ENCODE measurements around the gene GNG11.

Gene GNG11

DNA sequence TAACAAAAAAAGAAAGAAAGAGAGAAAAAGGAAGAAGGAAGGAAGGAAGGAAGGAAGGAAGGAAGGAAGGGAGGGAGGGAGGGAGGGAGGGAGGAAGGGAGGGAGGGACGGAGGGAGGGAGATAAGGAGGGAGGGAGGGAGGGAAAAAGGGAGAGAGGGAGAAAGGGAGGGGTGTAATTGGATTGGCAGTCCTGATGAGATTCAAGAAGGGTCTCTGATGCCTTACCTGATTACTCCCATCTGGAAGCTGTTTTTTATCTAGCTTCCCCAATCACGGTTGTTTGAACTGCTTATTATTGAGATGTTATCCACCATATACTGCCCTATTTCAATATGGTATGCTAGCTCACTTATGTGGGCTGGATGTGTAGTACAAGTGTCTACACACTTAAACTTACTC is 27.3 kb downstream of the GNG11 start:
- DNase-seq: no peak

DNA sequence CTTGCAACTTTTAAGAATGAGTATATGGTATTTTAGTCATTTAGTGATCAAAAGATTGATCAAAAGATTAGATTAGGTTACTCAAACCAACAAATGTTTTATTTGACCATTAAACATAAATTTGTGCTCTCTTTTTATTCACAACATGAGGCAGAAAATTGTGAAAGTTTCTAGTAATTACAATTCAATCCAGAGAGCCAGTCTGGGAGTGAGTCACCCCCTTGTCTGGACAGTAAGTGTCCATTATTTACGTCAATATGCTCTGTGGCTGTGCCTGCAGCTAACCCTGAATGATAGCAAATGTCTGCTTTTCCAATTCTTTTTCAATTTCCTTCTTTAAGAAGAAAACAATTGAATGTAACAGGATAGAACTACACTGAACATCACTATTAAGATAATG is 27.9 kb downstream of the GNG11 start:
- no peak for DNase-seq

DNA sequence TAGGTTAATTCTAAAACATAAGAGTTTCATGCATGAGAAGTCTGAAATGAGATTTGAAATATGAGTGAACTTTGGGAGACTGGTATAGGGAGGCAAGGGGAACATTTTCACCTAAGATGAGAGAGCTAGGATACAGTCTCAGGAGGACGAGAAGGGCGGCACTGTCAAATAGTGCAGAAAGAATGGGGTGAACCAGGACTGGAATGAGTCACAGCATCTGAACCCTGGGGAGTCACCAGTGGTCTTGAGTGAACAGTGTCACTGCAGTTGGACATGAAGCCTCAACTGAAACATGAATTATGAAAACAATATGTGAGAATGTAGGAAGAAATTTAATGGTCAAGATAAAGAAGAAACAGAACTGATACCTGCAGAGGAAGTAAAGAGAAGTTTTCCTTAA is 33.8 kb downstream of the GNG11 start:
- no peak for DNase-seq

DNA sequence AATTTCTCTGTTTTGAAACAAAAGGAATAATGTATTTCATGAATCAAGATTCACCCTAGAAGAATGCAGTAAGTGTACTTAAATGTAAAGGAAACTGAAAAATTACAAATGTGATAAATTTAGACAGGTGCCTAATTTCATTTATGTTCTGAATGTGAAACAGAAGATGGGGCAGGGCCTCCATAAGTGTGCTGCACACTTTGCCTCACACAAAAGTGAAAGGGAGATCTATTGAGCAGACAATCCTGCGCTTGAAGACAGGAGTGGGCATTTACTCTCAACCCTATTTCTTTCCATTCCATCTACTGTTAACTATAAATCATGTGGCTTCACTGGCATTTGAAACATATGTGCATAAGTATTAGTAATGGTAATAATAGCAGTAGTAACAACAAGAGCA is 36.2 kb downstream of the GNG11 start:
- DNase-seq: no peak

DNA sequence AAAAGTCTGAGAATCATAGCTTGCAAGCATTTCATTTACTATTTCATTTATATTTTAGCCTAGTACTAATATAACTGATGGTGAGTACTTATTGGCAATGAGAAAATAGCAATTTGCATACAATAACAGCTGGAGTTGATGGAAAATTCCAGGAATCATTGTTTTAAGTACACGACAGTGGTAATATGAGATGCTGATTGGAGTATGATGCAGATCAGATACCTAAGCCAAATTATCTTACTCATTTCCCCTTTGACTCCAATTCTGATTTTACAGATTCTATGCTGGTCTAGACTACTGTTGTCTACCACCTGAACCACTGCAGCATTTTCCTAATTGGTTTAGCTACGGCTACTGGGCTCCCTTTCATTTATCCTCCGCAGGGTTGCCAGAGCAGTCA is 36.7 kb downstream of the GNG11 start:
- no peak for DNase-seq

DNA sequence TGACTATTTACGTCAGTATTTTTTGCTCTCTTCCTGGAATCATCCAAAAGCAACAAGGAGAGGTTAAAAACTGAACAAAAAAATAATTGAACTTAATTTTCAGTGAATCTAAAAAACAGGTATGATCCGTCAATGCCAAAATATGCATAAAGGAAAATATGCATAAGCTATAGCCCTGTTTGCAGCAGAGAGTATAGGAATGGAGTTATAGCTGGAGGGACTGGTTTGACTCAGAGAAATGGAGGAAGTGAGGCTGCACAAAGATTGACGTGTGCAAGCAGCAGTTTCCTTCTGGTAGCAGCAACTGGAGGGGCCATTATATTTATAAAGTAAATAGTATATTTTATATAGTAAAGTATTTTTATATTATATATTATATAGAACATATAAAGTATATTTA is 37.1 kb downstream of the GNG11 start:
- DNase-seq: no peak

DNA sequence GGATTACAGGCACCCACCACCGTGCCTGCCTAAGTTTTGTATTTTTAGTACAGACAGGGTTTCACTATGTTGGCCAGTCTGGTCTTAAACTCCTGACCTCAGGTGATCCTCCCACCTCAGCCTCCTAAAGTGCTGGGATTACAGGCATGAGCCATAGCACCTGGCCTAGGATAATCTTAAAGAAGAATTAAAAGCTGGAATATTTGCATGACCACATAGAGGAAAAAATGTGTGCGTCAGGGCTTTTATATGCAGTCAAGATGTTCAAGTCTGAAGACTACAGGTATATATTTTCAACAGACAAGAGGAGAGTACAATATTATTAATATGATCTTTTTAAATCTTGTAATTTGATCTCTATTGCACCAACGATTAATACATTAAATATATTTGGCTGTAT is 39.5 kb downstream of the GNG11 start:
- DNase-seq: no peak

DNA sequence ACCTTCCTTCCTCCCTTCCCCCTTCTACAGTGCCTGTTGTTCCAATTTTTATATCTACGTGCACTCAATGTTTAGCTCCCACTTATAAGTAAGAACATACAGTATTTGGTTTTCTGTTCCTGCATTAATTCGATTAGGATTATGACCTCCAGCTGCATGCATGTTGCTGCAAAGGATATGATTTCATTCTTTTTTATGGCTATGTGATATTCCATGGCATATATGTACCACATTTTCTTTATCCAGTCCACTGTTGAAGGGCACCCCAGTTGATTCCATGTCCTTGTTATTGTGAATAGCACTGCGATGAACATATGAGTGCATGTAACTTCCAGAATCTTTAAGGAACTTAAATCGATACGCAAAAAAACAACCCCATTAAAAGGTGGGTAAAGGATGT is 42.7 kb downstream of the GNG11 start:
- no peak for DNase-seq

DNA sequence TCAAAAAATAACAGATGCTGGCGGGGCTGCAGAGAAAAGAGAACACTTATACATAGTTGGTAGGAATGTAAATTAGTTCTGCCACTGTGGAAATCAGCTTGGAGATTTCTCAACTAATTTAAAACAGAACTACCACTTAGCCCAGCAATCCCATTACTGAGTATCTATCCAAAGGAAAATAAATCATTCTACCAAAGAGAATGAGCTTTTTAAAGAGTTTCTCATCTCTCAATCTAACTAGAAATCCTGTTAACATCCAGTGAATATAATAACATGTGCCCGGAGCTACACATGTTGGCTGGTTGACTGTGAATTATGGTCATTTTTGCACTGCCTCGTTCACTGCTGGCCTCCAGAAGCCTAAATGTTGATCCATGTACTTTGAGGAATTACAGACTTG is 43.3 kb downstream of the GNG11 start:
- DNase-seq: no peak

DNA sequence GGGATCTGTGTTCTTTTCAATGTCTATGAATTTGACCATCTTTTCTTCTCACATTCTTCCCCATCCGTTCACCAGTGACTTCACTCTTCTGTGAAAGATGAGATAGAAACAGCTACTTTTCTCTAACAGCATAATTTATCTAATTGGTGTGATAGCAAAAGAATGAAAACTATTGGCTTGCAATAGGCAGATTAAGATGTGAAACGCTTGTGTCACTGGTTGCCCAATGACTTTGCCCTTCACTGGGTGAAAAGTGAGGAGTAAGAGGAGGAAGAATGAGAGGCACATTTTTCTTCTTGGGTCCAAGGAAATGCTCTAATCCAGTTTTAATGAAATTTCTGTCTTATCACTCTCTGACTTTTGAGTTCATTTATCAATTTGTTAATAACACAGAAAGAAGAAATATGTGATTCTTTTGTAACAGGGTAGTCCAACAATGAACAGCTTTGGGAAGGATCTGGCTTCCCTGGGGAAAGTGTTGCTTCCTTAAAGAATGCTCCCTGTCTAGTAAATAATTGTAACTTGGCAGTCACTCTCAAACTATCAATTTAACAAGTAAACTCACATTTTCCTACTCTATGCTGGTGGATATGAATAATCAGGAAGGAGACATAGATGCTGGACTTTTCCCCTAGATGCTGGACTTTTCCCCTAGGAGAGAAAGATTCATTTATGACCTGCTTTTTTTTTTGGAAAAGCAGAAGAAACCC is 47.5 kb downstream of the GNG11 start:
- DNase-seq: no peak

DNA sequence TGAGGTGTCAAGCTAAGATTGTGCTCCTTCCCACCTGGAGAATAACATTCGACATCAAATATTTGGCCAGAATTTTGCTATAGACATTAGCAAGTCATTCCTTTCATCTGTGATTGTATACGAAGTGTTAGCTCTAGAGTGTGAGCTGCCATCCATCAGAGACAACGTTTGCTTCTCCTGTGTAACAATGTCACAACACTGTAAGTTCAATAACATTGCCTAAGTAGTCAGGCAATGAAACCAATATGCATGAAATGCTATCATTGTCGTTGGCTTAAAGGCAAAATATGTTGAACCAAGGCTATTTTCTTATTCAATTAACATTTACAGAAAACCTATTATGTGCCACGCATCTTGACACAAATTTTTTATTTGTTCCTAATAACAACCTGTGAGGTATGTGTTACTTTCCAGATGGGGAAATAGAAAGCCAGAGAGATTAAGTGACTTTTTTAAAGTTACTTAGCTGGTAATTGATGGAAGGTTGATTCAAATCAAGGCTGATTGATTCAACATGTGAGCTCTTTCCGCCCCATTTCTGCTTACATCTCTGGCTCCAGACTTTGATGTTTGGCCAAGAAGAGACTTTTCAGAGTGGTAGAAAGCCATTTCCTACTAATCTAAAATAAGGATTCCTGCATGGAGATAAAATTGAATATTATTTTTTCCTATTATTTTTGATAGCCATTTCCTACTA is 50.6 kb downstream of the GNG11 start:
- no peak for DNase-seq

DNA sequence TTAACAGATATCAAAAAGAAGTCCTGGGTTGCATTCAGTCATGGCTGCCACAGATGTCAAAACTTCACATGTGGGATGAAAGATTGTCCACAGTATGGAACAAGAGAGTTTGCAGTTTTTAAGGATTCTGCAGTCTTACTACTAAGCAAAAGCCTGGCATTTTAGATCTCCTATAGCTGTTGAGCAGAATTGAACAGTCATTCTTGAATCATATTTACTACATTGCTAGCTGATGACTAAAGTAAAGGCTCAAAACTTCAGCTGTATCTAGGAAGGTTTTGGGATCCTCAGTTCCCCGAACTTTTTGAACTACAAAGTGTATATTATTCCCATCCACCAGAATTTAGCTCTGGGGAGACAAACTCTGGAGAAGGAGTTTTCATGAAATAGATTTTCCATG is 51.6 kb downstream of the GNG11 start:
- DNase-seq: no peak

DNA sequence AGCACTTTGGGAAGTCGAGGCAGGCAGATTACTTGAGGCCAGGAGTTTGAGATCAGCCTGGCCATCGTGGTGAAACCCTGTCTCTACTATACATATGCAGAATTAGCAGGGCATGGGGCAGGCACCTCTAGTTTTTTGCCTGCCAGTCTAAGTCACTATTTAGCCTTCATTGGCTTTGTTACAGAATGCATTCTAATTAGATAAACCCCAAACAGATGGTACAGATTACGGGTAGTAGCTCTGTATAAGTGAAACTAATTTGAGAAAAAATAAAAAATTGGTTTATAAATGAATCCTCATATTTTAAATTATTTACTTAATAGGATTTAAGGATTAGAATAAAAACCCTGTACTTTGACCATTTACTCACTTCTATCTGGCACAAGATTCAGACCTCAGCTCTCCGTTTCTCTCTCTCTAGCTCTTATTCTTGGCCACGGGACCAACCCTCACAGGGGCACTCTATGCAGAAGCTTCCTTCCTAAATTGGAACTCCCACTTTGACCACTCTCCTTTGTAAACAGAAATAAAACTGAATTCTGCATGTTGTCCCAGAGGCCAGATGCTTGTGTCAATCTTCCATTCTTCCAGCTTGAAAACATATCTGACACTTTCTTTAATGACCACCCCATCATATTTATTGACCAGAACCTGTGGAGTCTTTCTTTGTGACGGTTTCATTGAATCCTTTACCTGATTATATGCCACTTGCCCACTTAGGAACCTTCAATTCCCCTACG is 55.8 kb downstream of the GNG11 start:
- no peak for DNase-seq
